Natural killer cell (primary cell): ENCODE measurements around the gene SMAD2. TPM values are rescaled to one million over a fixed set of nuclear protein-coding genes. Genes with fewer than 3 reads are reported as not detected.
"Not testable (repeated sequence)": the region's sequence is repeated elsewhere in the genome, so short reads cannot be mapped to it uniquely, and the experiment has no call there.

ENCODE experiments used
- ATAC-seq, 3 donors: fragments of 150-1000 bp in 2 of 3; fragments of 200-7000 bp in 1 of 3; cut with Tn5 transposase; 1 replicate in 1 of 3; 2 replicates in 2 of 3; pipeline ENCODE4 v1.10.0; 2021; ENCODE audit warnings: mild to moderate bottlenecking in 2 of 3, moderate library complexity in 2 of 3
- DNase-seq, 2 donors: peaks; one replicate each; pipeline versions ENCODE4 v3.0.0 to v3.0.0-alpha.2; 2013 to 2021; ENCODE audit warnings: mixed read lengths in 1 of 2
- H3K27ac ChIP-seq: one replicate; pipeline ENCODE4 v1.5.1; 2013; ENCODE audit warnings: mild to moderate bottlenecking, low read length
- H3K27me3 ChIP-seq: one replicate; pipeline ENCODE4 v1.6.1; 2013; ENCODE audit warnings: low read length; ENCODE audit not compliant: control insufficient read depth, insufficient read depth
- H3K36me3 ChIP-seq: one replicate; pipeline ENCODE4 v1.6.1; 2013; ENCODE audit warnings: low read length; ENCODE audit not compliant: control insufficient read depth, insufficient read depth
- H3K4me1 ChIP-seq: one replicate; pipeline ENCODE4 v1.6.1; 2013; ENCODE audit warnings: low read length; ENCODE audit not compliant: control insufficient read depth, insufficient read depth
- H3K4me3 ChIP-seq: one replicate; pipeline ENCODE4 v1.5.1; 2013; ENCODE audit warnings: low read length
- H3K9me3 ChIP-seq: one replicate; pipeline ENCODE4 v1.6.1; 2013; ENCODE audit warnings: low read length; ENCODE audit not compliant: control insufficient read depth, insufficient read depth
- H3K27ac Mint-ChIP-seq, 2 donors: one replicate each; pipeline ENCODE4 v1.8.0; 2022; ENCODE audit warnings: mild to moderate bottlenecking in 2 of 2, mixed read lengths in 2 of 2, moderate library complexity in 1 of 2
- H3K27me3 Mint-ChIP-seq, 2 donors: one replicate each; pipeline ENCODE4 v1.8.0; 2022; ENCODE audit warnings: low read depth in 2 of 2, mixed read lengths in 2 of 2
- H3K36me3 Mint-ChIP-seq: one replicate; pipeline ENCODE4 v1.8.0; 2022; ENCODE audit warnings: mixed read lengths
- H3K4me1 Mint-ChIP-seq, 2 donors: one replicate each; pipeline ENCODE4 v1.8.0; 2022; ENCODE audit warnings: mixed read lengths in 2 of 2
- H3K4me3 Mint-ChIP-seq: one replicate; pipeline ENCODE4 v1.8.0; 2022; ENCODE audit warnings: mild to moderate bottlenecking, moderate library complexity, mixed read lengths
- H3K9me3 Mint-ChIP-seq, 2 donors: one replicate each; pipeline ENCODE4 v1.8.0; 2022; ENCODE audit warnings: mixed read lengths in 2 of 2
- CTCF ChIP-seq: fragments of 200-600 bp; IDR thresholded peaks from one replicate; pipeline ENCODE4 v1.8.0; 2022; ENCODE audit warnings: antibody characterized with exemption
- WGBS: methylation state at CpG from one replicate; pipeline ENCODE4 v1.1.7; 2013; ENCODE audit warnings: missing lambda C conversion rate; ENCODE audit not compliant: insufficient coverage; 5-methylcytosine and 5-hydroxymethylcytosine counted together
- intact Hi-C: fragments of 100-400 bp; cut with micrococcal nuclease; formaldehyde crosslinking; loops from one replicate; pipeline ENCODE4 v1.14.2; 2022
- total RNA-seq, 4 donors: library from RNA; stranded (reverse); fragments of 120-200 nt in 1 of 4; gene quantifications; one replicate each; pipeline versions ENCODE4 v1.2.3 to v1.2.4, GENCODE V29; 2013 to 2022

Gene SMAD2
- total RNA-seq, 3 donors from 2014 or later (not counting 1 experiment from before 2014, with no cell fraction given): 138 to 160 (median 148) TPM

- Mint-ChIP-seq H3K27me3 (peaks cover 2 to 15% of the 10 kb centered on the region in 2 donors), H3K9me3 (no peaks in the 10 kb centered on the region), H3K4me3 (no peak overlapping the region), H3K27ac (no peak overlapping the region), H3K4me1 (peaks cover 11% of the 10 kb centered on the region in 2 donors), H3K36me3 (no peaks in the 10 kb centered on the region)
- WGBS: 94% methylated on average over 9 of the region's 9 CpGs
- Histone ChIP-seq H3K4me3 (no peak overlapping the region), H3K27ac (no peak overlapping the region), H3K36me3 (no peaks in the 10 kb centered on the region), H3K4me1 (no peaks in the 10 kb centered on the region), H3K27me3 (no peaks in the 10 kb centered on the region), H3K9me3 (no peaks in the 10 kb centered on the region)
- intact Hi-C loops: no loop called here
- no peak for TF ChIP-seq CTCF
- ATAC-seq (no peak), DNase-seq (no peak)
These were observed 37.7 kb upstream of the SMAD2 start for GRCh38 chr18:47968006-47968676.

- H3K36me3 ChIP-seq: no peaks in the 10 kb centered on the region
- Mint-ChIP-seq H3K4me1 (no peaks in the 10 kb centered on the region), H3K9me3 (peaks cover 6 to 10% of the 10 kb centered on the region in 2 donors), H3K27ac (no peak overlapping the region), H3K4me3 (no peak overlapping the region), H3K36me3 (peaks cover 7% of the 10 kb centered on the region), H3K27me3 (peaks cover 0 to 3% of the 10 kb centered on the region in 2 donors)
- no peak for TF ChIP-seq CTCF
- peaks cover 13% of the 10 kb centered on the region for H3K9me3 ChIP-seq
- intact Hi-C loops: no loop called here
- no peak overlapping the region for H3K27ac ChIP-seq
- no peak overlapping the region for H3K4me3 ChIP-seq
- WGBS: 94% methylated on average over 4 of the region's 4 CpGs
- ATAC-seq: no peak
- no peaks in the 10 kb centered on the region for H3K4me1 ChIP-seq
- H3K27me3 ChIP-seq: no peaks in the 10 kb centered on the region
- DNase-seq: no peak
These were observed 33.6 kb upstream of the SMAD2 start for GRCh38 chr18:47964053-47964452.

- intact Hi-C loops, DNase-seq: not testable (repeated sequence)
These were observed 30.5 kb upstream of the SMAD2 start for GRCh38 chr18:47961003-47961402.

DNA sequence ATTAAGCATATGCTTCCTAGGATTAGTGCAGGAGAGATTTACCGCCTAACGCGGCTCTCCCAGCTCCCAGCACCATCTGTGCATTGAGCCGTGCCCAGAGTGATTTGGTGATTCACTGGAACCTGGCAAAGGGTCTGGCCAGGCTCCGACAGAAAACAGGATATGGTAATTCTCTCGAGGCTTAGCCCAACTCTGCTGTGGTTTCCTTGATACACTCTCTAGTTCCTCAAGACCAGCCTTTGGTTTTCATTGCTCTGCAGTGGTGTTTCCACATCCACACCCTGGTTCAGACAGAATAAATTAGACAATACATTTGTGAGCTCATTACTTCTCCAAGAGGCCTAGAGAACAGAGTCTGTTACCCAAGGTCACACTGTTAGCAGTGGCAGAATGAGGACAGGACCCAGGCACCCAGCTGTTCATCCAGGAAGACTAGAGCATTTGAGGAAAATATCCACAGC lies 23.0 kb upstream of the SMAD2 start:
- ATAC-seq: peak; percentile 83 to 96 (median 88)
- H3K27ac ChIP-seq: peak overlapping the region; percentile 56

More at GRCh38 chr18:47961003-47961402, 30.5 kb upstream of the SMAD2 start:
- H3K4me1 ChIP-seq, H3K27me3 Mint-ChIP-seq, H3K36me3 Mint-ChIP-seq, H3K27ac ChIP-seq, H3K4me3 ChIP-seq, H3K27ac Mint-ChIP-seq, H3K36me3 ChIP-seq, H3K4me1 Mint-ChIP-seq, H3K27me3 ChIP-seq, H3K4me3 Mint-ChIP-seq, ATAC-seq: not testable (repeated sequence)
- 97% methylated on average over 7 of the region's 7 CpGs for WGBS
- peaks cover 13% of the 10 kb centered on the region for H3K9me3 ChIP-seq
- H3K9me3 Mint-ChIP-seq: peaks cover 6 to 10% of the 10 kb centered on the region in 2 donors

More for the DNA sequence above, 23.0 kb upstream of the SMAD2 start:
- peaks cover 0 to 2% of the 10 kb centered on the region in 2 donors for H3K27me3 Mint-ChIP-seq
- peaks cover 25 to 32% of the 10 kb centered on the region in 2 donors for H3K4me1 Mint-ChIP-seq
- Histone ChIP-seq H3K27me3 (no peaks in the 10 kb centered on the region), H3K4me1 (peaks cover 19% of the 10 kb centered on the region), H3K36me3 (no peaks in the 10 kb centered on the region), H3K9me3 (no peaks in the 10 kb centered on the region), H3K4me3 (no peak overlapping the region)
- H3K4me3 Mint-ChIP-seq: peak overlapping the region; percentile 80
- peak; percentile 25 to 45 for DNase-seq
- no peak for TF ChIP-seq CTCF
- no peaks in the 10 kb centered on the region for H3K9me3 Mint-ChIP-seq
- intact Hi-C loops: no loop called here
- WGBS: 11% methylated on average over 6 of the region's 6 CpGs
- H3K36me3 Mint-ChIP-seq: no peaks in the 10 kb centered on the region
- H3K27ac Mint-ChIP-seq: peak overlapping the region; percentile 75 to 90
